Effector CD4-positive, alpha-beta T cell (primary cell): ENCODE data around the gene CEP57L1.
"Not testable (repeated sequence)": the region's sequence is repeated elsewhere in the genome, so short reads cannot be mapped to it uniquely, and the experiment has no call there.

Experiments
- DNase-seq: peaks from one replicate; pipeline ENCODE4 v3.0.0-alpha.2; 2020

The CEP57L1 gene

GRCh38 chr6:109074133-109074415, 21.2 kb upstream of the CEP57L1 start:
- no peak for DNase-seq

GRCh38 chr6:109075934-109076333, 19.4 kb upstream of the CEP57L1 start:
- no peak for DNase-seq

- no peak for DNase-seq
These were observed 18.9 kb upstream of the CEP57L1 start for GRCh38 chr6:109076377-109076776.

GRCh38 chr6:109079981-109080380, 15.3 kb upstream of the CEP57L1 start:
- DNase-seq, result no peak

GRCh38 chr6:109081026-109081425, 14.3 kb upstream of the CEP57L1 start:
- no peak for DNase-seq

DNA sequence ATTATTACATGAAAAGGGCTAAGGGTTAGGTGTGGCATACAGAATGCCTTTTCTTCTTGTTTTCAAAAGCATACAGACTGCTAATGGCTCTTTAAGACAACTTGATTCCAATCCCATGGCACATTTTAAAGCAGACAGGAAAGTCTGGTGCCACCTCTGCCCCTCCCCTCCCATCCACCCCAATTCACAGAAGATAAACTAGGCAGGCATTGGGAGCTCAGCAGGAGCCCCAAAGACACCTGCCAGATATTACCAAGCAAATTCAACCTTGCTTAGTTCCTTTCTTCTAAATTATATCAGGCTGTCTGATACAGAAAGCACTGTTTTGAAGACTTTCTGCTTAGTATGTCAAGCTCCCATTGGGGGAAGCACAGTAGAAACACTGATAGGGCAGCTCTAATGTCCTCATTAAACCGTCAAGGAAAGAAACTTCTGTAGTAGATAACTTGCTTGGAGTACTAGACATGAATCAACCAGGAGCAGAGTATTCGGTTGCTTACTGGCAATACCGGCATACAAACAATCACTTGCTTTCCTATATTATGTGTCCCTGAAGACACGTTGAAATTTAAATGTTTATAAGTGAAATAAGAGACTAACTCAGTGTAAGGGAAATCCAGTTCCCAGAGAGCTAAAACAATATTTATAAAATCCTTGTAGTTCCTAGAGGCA, 13.7 kb upstream of the CEP57L1 start:
- no peak for DNase-seq

GRCh38 chr6:109082188-109082577, 13.1 kb upstream of the CEP57L1 start:
- DNase-seq, result no peak

DNA sequence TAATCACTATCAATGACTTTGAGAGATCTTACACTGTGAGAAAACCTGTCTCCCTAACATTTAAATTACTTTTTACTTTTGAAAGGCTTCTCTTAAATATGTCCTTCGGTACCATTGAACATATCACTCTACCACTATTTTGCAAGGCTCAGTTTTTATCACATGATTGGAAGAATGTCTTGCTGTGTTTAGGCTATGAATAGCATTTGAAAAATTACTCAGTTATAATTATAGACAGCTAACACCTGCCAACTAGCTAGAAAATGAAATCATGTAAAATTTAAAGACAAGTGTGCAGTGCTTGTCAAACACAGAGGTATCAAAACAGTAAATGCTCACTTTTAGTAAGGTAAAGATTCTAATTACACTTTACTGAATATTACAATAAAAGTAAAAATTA, 11.7 kb upstream of the CEP57L1 start:
- no peak for DNase-seq

DNA sequence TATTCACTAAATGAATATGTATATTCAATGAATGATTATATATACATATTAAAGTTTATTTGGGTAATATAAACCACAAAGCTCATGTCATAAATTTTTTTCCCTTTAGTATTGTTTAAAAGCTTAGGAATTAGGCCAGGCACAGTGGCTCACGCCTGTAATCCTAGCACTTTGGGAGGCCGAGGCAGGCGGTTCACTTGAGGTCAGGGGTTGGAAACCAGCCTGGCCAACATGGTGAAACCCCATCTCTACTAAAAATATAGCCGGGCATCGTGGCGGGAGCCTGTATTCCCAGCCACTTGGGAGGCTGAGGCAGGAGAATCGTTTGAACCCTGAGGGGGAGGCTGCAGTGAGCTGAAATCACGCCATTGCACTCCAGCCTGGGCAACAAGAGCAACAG, 11.2 kb upstream of the CEP57L1 start:
- DNase-seq, result not testable (repeated sequence)

DNA sequence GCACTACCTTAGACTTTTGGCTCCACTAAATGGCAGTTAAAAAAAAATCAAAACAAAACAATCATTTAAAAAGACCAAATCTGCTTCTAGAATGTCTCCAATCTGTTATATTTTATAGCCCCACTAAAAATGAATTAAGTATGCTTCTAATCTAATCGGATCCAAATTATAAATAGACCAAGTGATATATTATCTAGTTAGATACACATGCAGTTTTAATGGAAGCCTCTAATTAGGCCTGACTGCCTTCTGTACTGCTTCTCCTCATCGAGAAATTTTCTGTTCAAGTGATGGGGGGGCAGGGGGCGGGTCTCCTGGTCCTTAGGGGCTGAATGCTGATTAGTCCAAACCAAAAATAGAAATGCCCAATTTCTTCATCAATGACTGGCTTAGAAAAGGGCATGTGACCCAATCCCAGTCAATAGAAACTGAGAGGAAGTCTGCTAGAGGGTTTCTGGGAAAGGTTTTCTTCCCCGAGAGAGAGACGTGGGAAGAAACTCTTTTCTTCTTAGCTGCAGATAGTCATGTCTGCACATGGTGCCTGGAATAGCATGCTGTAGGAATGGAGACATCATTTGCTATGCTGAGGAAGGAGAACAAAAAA, 7.5 kb upstream of the CEP57L1 start:
- no peak for DNase-seq

GRCh38 chr6:109088995-109089394, 6.3 kb upstream of the CEP57L1 start:
- DNase-seq, result no peak

DNA sequence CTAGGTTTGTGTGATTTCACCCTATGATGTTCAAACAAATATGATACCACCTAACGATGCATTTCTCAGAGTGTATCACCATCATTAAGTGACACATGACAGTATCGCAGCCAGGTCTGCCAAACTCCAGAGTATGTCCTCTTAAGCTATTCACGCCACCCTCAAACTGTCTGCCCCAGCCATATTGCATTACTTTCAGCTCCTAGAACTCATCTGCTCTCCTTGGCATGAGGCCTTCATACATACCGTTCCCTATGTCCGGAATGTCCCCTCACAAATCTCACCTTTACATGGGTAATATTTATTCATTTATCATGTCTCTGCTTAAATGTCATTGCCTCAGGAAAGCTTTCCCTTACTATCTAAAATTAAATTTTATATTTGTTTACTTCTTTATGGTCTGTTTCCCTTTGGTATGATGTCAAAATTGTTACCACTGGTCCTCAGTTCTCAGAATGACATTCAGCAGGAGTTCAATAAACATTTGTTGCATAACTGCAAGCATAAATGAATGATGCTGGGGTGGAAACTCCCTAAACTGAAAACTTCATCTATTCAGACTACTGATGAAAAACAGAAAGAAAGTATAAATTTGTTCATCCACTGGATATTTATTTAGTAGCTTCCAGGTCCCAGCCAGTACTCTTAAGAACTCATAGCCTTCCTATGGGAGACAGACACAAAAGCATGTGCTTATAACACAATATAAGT, 3.8 kb upstream of the CEP57L1 start:
- DNase-seq, result no peak

DNA sequence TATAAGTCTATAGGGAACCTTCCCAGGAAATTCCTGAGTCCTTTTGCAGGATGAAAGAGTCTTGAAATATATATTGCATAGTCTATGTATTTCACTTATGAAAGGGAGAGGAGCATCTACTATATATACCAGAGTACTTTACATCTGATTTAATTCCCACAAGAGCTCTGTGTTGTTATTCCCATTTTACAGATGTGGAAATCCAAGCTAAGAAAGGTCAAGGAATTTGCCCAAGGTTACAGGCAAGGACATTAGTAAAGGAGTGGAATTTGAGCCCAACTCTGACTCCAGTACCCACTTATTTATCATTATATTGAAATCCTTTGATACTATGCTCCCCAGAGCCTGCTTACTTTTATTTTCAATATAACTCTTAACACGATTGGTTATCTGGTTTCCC, 3.2 kb upstream of the CEP57L1 start:
- no peak for DNase-seq

DNA sequence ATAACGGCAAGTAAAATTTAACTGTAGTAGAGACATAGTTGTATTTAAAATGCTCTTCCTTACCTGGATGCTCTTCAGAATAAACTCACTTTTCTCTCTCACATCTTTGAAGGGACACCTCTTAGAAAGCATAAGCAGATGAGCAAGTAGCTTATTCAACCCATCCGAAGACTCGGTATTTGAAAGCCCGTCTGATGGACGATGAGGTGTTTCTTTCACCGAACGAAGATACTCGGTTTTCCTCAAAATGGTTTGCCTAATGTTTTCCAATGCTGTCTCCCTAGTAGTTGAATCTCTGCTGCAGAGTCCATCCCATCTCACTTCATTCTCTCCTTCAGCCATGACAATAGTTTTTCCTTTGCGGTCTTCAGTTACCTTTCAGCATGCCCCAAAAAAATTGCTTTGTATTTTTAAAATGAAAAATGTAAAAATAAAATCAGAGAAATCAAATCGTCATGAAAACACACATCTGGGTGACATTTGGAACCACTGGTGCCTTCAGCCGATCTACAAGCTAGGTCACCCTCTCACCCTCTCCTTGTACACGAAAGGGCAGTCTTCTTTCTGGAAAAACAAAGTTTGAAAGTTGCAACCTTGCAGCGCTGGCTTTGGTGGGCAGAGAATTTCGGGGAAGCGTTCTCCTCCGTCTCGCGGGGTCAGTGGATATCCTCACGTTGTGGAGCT, 1.4 kb upstream of the CEP57L1 start:
- DNase-seq, result no peak

DNA sequence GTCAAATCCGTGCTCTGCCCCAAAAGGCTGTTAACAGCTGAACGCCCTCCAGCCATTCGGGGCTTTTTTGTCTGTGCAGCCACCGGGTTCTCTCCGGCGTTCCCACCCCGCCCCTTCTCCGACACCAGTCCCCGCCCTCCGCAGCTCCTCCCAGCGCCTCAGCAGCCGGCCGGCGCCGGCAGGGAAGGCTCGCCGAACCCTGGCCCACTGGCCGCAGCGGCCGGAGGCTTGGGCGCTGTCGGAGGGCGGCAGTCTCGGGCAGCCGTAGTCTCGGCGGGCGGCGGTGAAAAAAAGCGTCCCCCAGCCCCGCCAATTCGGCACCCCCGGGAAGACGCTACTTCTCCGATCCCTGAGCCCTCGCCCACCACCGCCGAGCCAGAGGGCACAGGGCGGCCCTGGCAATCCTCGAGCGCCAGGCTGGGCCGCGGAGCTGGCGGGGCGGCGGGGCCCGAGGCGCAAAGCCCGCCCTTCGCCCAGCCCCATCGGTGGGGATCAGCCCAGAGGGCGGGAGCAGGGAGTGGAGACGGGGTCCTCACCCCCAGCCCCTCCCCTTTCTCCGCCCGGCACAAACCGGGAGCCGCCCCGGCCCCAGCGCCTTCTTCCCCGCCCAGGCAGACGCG, 781 bp upstream of the CEP57L1 start, which contains the start of gene SESN1:
Gene SESN1 (minus strand): TSS at position 431 of the 620 bp plus-strand sequence. CDS start 773 bp downstream, outside the sequence.
- peak; percentile 80 for DNase-seq

GRCh38 chr6:109095835-109096084, 453 bp downstream of the CEP57L1 start:
- no peak for DNase-seq

GRCh38 chr6:109096208-109096607, 901 bp downstream of the CEP57L1 start:
- no peak for DNase-seq

- DNase-seq, result no peak
These were observed 2.4 kb downstream of the CEP57L1 start for GRCh38 chr6:109097661-109098060.

DNA sequence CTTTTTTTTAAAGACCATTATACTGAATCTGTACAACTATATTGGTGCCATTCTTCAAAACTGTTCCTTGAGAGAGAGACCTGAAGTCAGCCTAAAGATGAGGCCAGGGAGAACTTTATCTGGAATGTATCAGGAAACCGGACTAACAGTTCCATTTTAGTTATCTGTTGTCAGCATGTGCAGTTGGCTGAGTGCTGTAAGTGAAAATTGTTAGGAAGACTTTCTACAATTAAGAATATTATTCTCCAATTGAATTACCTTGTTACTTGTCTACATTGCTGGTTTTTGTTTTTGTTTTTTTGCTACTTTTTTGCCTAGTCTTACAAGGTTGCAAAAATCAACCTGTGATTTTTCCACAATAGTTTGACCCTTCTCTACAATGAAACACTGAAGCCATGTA, 7.5 kb downstream of the CEP57L1 start:
- no peak for DNase-seq

GRCh38 chr6:109103942-109104341, 8.6 kb downstream of the CEP57L1 start:
- no peak for DNase-seq

DNA sequence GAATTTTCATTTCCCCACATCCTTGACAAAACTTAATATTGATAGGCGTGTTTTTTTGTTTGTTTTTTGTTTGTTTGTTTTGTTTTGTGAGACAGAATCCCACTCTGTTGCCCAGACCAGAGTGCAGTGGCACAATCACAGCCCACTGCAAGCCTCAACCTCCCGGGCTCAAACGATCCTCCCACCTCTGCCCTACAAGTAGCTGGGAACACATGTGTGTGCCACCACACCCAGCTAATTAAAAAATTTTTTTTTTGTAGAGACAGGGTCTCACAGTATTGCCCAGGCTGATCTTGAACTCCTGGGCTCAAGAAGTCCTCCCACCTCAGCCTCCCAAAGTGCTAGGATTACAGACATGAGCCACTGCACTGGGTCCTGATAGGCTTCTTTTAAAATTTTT, 9.2 kb downstream of the CEP57L1 start:
- no peak for DNase-seq

DNA sequence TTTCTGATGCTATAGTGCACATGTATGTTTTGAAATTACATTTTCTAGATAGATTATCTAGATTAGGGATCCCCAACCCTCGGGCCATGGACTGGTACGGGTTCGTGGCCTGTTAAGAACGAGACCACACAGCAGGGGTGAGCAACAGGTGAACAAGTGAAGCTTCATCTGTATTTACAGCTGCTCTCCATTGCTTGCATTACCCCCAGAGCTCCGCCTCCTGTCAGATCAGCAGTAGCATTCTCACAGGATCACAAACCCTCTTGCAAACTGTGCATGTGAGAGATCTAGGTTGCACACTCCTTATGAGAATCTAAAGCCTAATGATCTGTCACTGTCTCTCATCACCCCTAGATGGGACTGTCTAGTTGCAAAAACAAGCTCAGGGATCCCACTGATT, 10.4 kb downstream of the CEP57L1 start:
- DNase-seq, result no peak

DNA sequence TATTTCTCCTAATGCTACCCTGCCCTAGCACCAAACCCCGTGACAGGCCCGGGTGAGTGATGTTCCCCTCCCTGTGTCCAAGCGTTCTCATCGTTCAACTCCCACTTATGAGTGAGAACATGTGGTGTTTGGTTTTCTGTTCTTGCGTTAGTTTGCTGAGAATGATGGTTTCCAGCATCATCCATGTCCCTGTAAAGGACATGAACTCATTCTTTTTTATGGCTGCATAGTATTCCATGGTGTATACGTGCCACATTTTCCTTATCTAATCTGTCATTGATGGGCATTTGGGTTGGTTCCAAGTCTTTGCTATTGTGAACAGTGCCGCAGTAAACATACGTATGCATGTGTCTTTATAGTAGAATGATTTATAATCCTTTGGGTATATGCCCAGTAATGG, 14.4 kb downstream of the CEP57L1 start:
- not testable (repeated sequence) for DNase-seq

DNA sequence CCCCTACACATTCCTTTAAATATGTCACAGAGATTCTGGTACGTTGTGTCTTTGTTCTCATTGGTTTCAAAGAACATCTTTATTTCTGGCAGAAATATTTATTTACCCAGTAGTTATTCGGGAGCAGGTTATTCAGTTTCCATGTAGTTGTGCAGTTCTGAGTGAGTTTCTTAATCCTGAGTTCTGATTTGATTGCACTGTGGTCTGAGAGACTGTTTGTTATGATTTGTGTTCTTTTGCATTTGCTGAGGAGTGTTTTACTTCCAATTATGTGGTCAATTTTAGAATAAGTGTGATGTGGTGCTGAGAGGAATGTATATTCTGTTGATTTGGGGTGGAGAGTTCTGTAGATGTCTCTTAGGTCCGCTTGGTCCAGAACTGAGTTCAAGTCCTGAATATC, 17.4 kb downstream of the CEP57L1 start:
- not testable (repeated sequence) for DNase-seq
